ENCODE data around the gene LTA4H.

GRCh38 chr12:95978351-95978750, 57.0 kb downstream of the LTA4H start:
- TF ChIP-seq, protein P1, sequence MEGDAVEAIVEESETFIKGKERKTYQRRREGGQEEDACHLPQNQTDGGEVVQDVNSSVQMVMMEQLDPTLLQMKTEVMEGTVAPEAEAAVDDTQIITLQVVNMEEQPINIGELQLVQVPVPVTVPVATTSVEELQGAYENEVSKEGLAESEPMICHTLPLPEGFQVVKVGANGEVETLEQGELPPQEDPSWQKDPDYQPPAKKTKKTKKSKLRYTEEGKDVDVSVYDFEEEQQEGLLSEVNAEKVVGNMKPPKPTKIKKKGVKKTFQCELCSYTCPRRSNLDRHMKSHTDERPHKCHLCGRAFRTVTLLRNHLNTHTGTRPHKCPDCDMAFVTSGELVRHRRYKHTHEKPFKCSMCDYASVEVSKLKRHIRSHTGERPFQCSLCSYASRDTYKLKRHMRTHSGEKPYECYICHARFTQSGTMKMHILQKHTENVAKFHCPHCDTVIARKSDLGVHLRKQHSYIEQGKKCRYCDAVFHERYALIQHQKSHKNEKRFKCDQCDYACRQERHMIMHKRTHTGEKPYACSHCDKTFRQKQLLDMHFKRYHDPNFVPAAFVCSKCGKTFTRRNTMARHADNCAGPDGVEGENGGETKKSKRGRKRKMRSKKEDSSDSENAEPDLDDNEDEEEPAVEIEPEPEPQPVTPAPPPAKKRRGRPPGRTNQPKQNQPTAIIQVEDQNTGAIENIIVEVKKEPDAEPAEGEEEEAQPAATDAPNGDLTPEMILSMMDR (IDR thresholded peaks at IDR 0.05 in 4 of 5, conservative IDR thresholded peaks at IDR 0.05 in 1 of 5): no peak
- TF ChIP-seq POLR2A (IDR thresholded peaks at IDR 0.05): no peak

Data from gastrocnemius medialis (tissue), 4 donors.